ENCODE measurements around the gene ADI1. TPM values are rescaled to one million over a fixed set of nuclear protein-coding genes. Genes with fewer than 3 reads are reported as not detected.
"Not testable (repeated sequence)": the region's sequence is repeated elsewhere in the genome, so short reads cannot be mapped to it uniquely, and the experiment has no call there.

ADI1 gene
- polyA plus RNA-seq, 1 of the 3 experiments (the other 2 are of a cell fraction): 67.2 TPM

DNA sequence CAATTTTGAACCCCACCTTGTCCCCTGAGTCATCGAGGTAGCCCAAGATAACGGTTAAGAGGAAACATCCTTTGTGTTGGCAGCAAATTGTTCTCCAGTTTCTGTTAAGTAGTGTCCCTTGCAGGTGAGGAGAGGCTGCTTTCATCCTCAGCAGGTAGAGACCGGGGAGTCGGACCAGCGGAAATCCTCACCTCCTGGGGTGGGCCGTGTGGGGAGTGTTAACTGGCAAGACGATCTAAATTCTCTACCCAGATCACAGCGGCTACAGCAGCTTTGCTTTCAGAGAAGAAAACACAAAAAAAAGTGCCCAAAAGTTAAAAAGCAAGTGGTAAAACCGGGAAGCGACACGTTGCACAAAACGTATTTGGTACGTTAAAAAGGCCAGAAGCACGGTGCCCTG is 63.2 kb downstream of the ADI1 start:
- no peaks in the 10 kb centered on the region for H4K20me1 ChIP-seq (ENCODE audit: insufficient read depth)
- no peak overlapping the region for H3K4me2 ChIP-seq
- H2AFZ ChIP-seq (ENCODE audit: low read depth): no peak overlapping the region
- no peaks in the 10 kb centered on the region for H3K9me3 ChIP-seq
- 95% methylated on average over 14 of the region's 14 CpGs for WGBS (ENCODE audit: low lambda C conversion rate)
- no peak for TF ChIP-seq RXRA (IDR thresholded peaks at IDR 0.05; ENCODE audit: borderline replicate concordance, low read depth)
- TF ChIP-seq, protein P1, sequence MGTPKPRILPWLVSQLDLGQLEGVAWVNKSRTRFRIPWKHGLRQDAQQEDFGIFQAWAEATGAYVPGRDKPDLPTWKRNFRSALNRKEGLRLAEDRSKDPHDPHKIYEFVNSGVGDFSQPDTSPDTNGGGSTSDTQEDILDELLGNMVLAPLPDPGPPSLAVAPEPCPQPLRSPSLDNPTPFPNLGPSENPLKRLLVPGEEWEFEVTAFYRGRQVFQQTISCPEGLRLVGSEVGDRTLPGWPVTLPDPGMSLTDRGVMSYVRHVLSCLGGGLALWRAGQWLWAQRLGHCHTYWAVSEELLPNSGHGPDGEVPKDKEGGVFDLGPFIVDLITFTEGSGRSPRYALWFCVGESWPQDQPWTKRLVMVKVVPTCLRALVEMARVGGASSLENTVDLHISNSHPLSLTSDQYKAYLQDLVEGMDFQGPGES (IDR thresholded peaks at IDR 0.05; ENCODE audit: low read depth, low read length): no peak
- no peak for TF ChIP-seq TAF1 (IDR thresholded peaks at IDR 0.05; ENCODE audit: borderline replicate concordance, low read depth, low read length)
- TF ChIP-seq, protein P2, sequence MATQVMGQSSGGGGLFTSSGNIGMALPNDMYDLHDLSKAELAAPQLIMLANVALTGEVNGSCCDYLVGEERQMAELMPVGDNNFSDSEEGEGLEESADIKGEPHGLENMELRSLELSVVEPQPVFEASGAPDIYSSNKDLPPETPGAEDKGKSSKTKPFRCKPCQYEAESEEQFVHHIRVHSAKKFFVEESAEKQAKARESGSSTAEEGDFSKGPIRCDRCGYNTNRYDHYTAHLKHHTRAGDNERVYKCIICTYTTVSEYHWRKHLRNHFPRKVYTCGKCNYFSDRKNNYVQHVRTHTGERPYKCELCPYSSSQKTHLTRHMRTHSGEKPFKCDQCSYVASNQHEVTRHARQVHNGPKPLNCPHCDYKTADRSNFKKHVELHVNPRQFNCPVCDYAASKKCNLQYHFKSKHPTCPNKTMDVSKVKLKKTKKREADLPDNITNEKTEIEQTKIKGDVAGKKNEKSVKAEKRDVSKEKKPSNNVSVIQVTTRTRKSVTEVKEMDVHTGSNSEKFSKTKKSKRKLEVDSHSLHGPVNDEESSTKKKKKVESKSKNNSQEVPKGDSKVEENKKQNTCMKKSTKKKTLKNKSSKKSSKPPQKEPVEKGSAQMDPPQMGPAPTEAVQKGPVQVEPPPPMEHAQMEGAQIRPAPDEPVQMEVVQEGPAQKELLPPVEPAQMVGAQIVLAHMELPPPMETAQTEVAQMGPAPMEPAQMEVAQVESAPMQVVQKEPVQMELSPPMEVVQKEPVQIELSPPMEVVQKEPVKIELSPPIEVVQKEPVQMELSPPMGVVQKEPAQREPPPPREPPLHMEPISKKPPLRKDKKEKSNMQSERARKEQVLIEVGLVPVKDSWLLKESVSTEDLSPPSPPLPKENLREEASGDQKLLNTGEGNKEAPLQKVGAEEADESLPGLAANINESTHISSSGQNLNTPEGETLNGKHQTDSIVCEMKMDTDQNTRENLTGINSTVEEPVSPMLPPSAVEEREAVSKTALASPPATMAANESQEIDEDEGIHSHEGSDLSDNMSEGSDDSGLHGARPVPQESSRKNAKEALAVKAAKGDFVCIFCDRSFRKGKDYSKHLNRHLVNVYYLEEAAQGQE (IDR thresholded peaks at IDR 0.05; ENCODE audit: low read depth, low read length): no peak
- no peaks in the 10 kb centered on the region for H3K79me2 ChIP-seq (ENCODE audit: insufficient read depth)
- no peak overlapping the region for H3K4me3 ChIP-seq (ENCODE audit: low read depth in 2 of 2, low read length in 1 of 2)
- peaks cover 5 to 38% of the 10 kb centered on the region in 2 experiments for H3K36me3 ChIP-seq (replicated peaks in 1 of 2; ENCODE audit: control insufficient read depth in 1 of 2, insufficient read depth in 2 of 2, low read length in 1 of 2)
- H3K4me1 ChIP-seq (ENCODE audit: control insufficient read depth in 1 of 2, insufficient read depth in 2 of 2, low read depth in 1 of 2, low read length in 1 of 2): peaks cover 0 to 22% of the 10 kb centered on the region in 2 experiments; a peak in 1 of 4 replicates
- ChIA-PET POLR2A (no interaction called here), CTCF (interaction anchor here (1.9 kb wide), 1 partner anchor 32 kb away, joined by 8 read pairs; no protein-coding TSS in a partner anchor)
- no peak for DNase-seq
- no peak overlapping the region for H3K9ac ChIP-seq
- no peaks in the 10 kb centered on the region for H3K27me3 ChIP-seq (ENCODE audit: insufficient read depth)
- H3K27ac ChIP-seq (ENCODE audit: low read depth in 2 of 2, low read length in 1 of 2): no peak overlapping the region
- no peaks in the 10 kb centered on the region for H3K9me2 ChIP-seq
- H3F3A ChIP-seq (replicated peaks; ENCODE audit: insufficient read depth): no peaks in the 10 kb centered on the region

DNA sequence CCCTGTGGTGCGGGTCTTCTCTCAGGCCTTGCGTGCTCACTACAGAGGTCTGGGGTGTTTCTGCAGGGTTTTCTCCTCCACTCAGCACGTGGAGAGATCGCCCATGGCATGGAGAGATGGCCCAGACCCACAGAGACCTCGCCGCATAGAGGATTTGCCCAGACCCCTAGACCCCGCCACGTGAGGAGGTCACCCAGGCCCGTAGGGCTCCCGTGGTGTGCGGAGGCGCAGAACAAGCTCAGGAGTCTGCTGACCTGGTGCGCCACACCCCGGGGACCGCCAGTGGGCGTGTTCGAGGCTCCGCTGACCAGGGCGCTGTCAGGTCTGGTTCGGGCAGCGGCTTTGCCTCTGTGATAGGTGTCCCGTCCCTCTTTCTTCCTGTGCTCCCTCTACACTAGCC is 64.5 kb downstream of the ADI1 start:
- ChIA-PET POLR2A (no interaction called here), CTCF (interaction anchor here (2.0 kb wide), 1 partner anchor 8 kb away, joined by 9 read pairs; no protein-coding TSS in a partner anchor)
- no peaks in the 10 kb centered on the region for H3K9me3 ChIP-seq
- no peak for DNase-seq
- peaks cover 14 to 44% of the 10 kb centered on the region in 2 experiments for H3K36me3 ChIP-seq (replicated peaks in 1 of 2; ENCODE audit: control insufficient read depth in 1 of 2, insufficient read depth in 2 of 2, low read length in 1 of 2)
- H3K27me3 ChIP-seq (ENCODE audit: insufficient read depth): no peaks in the 10 kb centered on the region
- H3K9me2 ChIP-seq: no peaks in the 10 kb centered on the region
- WGBS (ENCODE audit: low lambda C conversion rate): 98% methylated on average over 21 of the region's 22 CpGs
- H3K9ac ChIP-seq: no peak overlapping the region
- H3K79me2 ChIP-seq (ENCODE audit: insufficient read depth): no peaks in the 10 kb centered on the region
- no peak overlapping the region for H2AFZ ChIP-seq (ENCODE audit: low read depth)
- H3K4me2 ChIP-seq: no peak overlapping the region
- H3F3A ChIP-seq (replicated peaks; ENCODE audit: insufficient read depth): no peaks in the 10 kb centered on the region
- no peak overlapping the region for H3K4me3 ChIP-seq (ENCODE audit: low read depth in 2 of 2, low read length in 1 of 2)
- no peaks in the 10 kb centered on the region for H4K20me1 ChIP-seq (ENCODE audit: insufficient read depth)
- no peak overlapping the region for H3K27ac ChIP-seq (ENCODE audit: low read depth in 2 of 2, low read length in 1 of 2)
- TF ChIP-seq MEF2A (IDR thresholded peaks at IDR 0.05; ENCODE audit: borderline replicate concordance, low read depth) (no peak), TCF12 (IDR thresholded peaks at IDR 0.05) (no peak), NFIC (IDR thresholded peaks at IDR 0.05; ENCODE audit: borderline replicate concordance) (no peak), GABPA (IDR thresholded peaks at IDR 0.05; ENCODE audit: low read depth) (no peak), SMC3 (IDR thresholded peaks at IDR 0.05; ENCODE audit: low read depth, low read length) (no peak), MXI1 (IDR thresholded peaks at IDR 0.05; ENCODE audit: low read depth, low read length) (no peak), POLR2AphosphoS5 (IDR thresholded peaks at IDR 0.05; ENCODE audit: low read depth, low read length) (no peak)
- TF ChIP-seq, protein P3, sequence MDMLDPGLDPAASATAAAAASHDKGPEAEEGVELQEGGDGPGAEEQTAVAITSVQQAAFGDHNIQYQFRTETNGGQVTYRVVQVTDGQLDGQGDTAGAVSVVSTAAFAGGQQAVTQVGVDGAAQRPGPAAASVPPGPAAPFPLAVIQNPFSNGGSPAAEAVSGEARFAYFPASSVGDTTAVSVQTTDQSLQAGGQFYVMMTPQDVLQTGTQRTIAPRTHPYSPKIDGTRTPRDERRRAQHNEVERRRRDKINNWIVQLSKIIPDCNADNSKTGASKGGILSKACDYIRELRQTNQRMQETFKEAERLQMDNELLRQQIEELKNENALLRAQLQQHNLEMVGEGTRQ (IDR thresholded peaks at IDR 0.05; ENCODE audit: borderline replicate concordance, low read depth, low read length): no peak
- TF ChIP-seq, protein P4, sequence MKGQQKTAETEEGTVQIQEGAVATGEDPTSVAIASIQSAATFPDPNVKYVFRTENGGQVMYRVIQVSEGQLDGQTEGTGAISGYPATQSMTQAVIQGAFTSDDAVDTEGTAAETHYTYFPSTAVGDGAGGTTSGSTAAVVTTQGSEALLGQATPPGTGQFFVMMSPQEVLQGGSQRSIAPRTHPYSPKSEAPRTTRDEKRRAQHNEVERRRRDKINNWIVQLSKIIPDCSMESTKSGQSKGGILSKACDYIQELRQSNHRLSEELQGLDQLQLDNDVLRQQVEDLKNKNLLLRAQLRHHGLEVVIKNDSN (IDR thresholded peaks at IDR 0.05; ENCODE audit: borderline replicate concordance, low read depth): no peak
- peaks cover 0 to 23% of the 10 kb centered on the region in 2 experiments; a peak in 1 of 4 replicates for H3K4me1 ChIP-seq (ENCODE audit: control insufficient read depth in 1 of 2, insufficient read depth in 2 of 2, low read depth in 1 of 2, low read length in 1 of 2)

DNA sequence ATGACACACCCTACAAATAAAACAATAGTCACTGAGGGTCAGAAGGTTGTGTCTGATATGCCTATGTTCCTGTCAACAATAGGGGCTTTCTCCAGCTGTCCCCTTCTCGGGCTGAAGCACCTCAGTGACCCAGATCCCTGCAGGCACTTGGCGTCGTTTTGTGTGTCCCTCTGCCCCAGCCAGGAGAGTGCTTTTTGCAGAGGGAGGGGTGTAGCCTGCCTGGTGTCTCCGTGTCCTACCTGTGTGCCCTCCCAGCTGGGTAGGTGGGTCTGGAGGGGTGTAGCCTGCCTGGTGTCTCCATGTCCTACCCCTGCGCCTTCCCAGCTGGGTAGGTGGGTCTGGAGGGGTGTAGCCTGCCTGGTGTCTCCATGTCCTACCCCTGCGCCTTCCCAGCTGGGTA is 65.3 kb downstream of the ADI1 start:
- Histone ChIP-seq H3K36me3 (replicated peaks in 1 of 2; ENCODE audit: control insufficient read depth in 1 of 2, insufficient read depth in 2 of 2, low read length in 1 of 2) (peaks cover 14 to 52% of the 10 kb centered on the region in 2 experiments), H3K4me1 (ENCODE audit: control insufficient read depth in 1 of 2, insufficient read depth in 2 of 2, low read depth in 1 of 2, low read length in 1 of 2) (peaks cover 0 to 23% of the 10 kb centered on the region in 2 experiments; a peak in 1 of 4 replicates)
- WGBS (ENCODE audit: low lambda C conversion rate): 95% methylated on average over 5 of the region's 6 CpGs
- H2AFZ ChIP-seq (ENCODE audit: low read depth); H3K4me3 ChIP-seq (ENCODE audit: low read depth in 2 of 2, low read length in 1 of 2); H3K9me2 ChIP-seq; H3K9ac ChIP-seq; POLR2A ChIA-PET; H4K20me1 ChIP-seq (ENCODE audit: insufficient read depth); H3F3A ChIP-seq (replicated peaks; ENCODE audit: insufficient read depth); H3K27ac ChIP-seq (ENCODE audit: low read depth in 2 of 2, low read length in 1 of 2); H3K9me3 ChIP-seq; H3K4me2 ChIP-seq; H3K79me2 ChIP-seq (ENCODE audit: insufficient read depth); H3K27me3 ChIP-seq (ENCODE audit: insufficient read depth); DNase-seq: not testable (repeated sequence)
- CTCF ChIA-PET: interaction anchor here (1.2 to 2.0 kb wide), 2 partner anchors 9 to 30 kb away, joined by 6 to 9 read pairs; no protein-coding TSS in a partner anchor

Measured in SK-N-SH (cell line).